ENCODE data around the gene UNC119.
"Not testable (repeated sequence)": the region's sequence is repeated elsewhere in the genome, so short reads cannot be mapped to it uniquely, and the experiment has no call there.

UNC119 gene

DNA sequence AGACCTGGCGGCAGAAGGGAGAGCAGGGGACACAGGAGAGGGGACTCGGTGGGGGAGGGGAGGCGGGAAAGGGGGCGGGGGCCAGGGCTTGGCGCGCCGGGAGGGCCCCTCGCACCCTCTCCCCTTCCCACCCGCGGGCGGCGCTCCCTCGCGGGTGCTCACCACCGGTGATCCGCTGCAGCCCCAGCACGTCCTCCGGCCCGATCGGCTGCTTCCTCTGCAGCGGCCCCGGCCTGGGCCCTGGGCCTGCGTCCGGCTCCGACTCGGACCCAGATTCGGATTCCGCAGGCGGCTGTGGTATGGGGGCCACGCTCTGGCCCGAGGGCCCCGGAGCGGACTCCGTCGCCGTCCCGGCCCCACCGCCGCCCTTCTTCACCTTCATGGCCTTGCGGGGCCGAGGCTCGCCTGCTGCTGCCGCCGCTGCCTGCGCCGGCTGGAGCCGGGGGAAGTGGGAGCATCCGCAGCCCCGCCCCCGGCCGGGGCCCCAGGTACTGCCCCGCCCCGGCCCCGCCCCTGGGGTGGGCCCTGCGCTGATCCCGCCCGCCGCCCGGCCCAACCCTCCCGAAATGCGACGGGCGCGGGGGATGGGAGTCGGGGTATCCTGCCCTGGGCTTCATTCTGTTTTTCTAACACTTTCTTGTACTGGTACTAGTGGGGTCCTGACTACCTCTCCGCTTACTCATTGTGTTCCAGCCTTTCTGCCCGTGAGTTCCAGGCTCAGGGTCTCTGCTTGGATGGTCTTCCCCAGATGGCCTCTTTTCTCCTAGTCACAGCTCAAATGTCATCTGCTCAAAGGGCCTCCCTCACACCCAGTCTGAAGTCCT lies at the start of gene UNC119:
UNC119 (minus strand) TSS at position 449 of the 824 bp plus-strand sequence; CDS start at position 382, 67 bp downstream.
- peak; percentile 57 for DNase-seq (ENCODE audit: low read depth)

DNA sequence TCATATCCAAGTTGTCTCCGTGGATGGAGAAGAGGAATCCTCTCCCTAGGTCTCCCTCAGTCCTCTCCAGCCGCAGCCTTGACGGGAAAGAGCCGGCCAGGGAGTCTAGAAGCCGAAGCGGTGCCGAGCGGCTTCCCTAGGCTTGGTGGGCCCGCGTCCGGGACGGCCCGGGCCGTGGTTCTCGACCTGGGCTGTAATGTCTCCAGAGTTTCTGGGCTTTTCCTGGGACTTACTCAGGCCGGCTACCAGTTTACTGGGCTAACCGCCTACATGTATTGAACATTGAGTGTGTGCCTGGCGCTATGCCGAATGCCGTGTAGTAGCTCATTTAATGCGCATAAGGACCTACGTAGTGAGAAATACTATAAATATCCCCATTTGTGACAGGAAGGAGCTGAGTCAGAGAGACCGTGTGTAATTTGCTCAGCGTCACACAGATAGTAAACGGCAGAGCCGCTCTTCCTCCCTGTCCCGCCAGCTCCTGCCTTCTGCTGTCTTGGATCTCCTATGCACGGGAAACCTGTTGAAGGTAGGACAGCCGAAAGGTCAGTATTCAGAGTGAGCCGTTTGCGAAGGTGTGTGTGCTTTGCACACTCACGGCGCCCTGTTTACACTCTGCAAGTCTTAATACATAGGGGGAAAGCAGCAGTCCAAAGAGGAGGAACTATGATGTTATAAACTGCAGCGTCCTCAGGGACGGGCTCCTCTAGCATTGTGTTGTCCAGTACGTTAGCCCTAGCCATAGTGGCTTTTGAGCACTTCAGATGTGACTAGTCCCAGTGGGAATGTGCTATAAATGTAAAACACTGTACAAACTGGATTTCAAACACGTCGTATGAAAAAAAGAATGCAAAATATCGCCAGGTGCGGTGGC lies 47.1 kb upstream of the UNC119 start:
- DNase-seq (ENCODE audit: low read depth), result peak; percentile 26

DNA sequence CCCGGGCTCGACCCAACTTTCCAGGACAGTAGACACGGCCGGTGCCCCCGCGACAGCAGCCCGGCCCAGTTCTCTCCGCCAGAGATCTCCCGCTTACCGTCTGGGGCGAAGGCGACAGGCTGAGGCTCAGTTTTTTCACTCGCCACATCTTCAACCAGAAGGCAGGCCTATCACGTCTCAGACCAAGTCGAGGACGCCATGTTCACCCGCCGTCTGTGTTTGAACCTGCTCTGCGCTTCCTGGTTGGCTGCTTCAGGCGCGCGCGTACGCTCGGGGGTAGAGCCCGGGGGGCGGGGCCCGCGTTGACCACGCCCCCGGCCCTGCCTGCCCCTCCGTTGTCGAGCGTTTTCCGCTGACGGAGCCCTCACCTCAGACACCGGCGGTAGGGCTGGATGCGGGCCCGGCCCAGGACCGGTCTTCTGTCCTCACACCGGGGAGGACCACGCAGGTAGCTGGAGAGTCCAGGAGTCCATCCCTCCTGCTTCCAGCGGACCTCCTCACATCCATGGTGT lies 46.4 kb upstream of the UNC119 start, which contains the start of gene SPAG5:
SPAG5 (minus strand) TSS at position 227 of the 512 bp plus-strand sequence; CDS start at position 148, 79 bp downstream.
- DNase-seq (ENCODE audit: low read depth), result peak; percentile 84

DNA sequence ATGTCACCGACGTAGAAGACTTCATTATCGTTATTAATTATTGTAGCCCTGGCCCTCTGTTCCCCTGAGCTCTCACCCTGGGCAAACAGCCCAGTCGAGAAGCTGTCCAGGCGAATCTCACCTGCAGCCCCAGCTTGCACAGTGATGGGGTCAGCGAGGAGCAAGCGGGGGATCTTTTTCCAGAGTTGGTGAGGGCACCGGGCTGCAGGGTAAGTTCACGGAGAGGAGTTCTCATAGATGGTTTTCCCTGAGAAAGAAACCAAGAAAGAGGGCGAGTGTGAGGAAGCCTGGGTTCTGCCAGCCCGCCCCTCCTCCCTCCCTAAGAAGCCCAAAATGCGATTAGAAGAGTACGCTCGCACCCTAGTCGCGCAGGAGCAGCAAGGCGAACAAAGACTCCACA lies 46.0 kb upstream of the UNC119 start:
- no peak for DNase-seq (ENCODE audit: low read depth)

DNA sequence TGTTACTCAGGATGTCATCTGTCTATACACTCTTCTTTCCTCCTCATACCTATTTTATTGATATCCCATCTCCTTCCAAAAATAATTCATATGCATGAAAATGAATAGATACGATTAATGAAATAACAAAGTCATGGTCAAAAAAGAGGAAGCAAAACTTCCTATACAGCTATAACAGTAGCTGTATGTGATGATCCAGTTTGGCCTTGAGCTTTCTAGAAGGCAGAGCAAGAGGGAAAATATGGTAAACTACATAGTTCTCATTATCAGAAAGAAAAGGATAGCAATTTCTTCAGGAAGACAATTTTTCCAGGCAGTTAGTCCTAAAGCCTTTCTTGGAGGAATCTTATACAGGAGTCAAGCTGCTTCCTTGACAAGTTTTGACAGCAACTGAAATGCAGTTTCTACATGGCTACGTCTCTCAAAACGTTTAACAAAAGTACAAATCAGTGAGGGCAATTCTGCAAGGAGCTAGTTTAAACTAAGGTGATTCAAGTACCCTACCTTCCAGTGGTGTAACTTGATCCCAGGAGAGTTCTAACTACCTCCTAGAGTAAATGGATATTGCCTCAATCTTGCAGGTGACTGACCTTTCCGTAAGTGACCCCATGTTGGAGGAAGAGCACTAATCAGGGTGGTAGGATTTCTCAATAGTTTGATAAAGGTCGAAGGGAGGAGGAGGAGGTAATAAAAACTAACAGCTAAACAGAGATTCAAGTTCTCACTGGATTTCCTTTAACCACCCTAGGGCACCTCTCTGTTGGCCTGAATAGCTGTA lies 45.4 kb upstream of the UNC119 start:
- no peak for DNase-seq (ENCODE audit: low read depth)

DNA sequence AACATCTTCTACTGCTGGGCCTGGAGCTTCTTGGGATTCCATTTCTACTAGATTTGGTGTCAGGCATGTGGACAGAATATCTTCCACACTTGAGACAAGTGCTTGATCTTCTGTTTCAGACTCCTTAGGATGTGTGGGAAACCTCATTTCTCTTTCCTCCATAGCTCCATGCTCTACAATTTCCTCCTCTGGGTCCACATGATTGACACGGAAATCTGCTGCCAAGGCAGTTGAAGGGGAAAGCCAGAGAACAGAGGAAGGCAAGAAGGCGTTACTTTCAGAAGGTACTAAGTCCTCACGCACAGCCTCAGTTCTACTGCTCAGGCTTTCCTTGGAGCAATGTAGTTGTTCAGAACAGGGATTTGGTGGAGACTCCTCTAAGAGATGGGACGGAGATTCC lies 39.8 kb upstream of the UNC119 start:
- no peak for DNase-seq (ENCODE audit: low read depth)

DNA sequence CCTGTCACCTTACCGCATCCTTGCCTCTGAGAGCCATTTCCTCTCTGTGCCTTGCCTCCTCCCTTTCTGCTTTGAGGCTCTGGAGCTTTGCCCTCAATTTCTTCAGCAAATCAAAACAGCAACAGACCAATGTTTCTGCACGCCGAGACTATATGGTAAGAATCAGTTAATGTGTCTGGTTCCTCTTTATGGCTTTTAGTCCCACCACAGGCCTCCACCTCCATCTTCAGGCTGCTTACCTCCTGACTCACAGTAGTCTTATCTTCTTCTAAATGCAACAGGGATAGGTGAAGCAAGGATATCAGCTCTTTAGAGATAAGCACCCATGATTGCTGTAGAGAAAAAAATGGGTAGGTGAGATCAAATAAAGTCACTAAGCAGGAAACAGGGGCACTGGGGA lies 33.4 kb upstream of the UNC119 start:
- no peak for DNase-seq (ENCODE audit: low read depth)

DNA sequence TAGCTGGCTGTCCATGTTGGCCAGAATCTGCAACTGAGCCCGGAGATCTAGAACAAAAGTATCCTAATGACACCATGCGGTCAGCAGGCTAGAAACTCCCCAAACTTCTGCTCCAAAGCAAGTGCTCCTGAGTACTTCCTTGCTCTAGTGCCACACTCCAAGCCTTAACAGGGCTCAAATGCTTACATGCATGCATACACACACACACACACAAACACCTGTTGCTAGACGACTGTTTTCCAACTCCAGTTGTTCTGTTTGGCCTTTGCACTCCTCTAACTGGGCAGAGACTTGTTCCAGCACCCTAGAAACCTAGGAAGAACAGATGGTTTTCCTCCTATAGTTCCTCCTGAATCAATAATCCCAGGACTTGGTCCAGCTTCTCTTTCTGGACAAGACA lies 32.0 kb upstream of the UNC119 start:
- no peak for DNase-seq (ENCODE audit: low read depth)

DNA sequence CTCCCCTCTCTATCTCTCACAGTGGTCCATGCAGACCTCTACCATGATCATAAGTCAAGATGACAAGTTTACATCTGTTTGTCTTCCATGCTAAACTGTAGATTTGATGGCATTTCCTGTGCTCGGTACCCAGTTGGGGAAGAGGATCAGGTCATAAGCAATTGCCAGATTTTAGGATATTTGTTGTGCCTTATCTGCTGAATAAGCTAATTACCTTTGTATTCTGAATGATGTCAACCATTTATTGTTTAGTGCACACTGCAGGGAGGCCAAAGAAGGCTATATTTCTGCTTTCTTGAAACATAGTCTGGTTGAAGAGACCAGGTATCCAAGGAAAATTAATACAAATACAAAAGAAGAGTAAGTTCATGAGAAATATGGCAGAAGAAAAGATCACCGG lies 30.1 kb upstream of the UNC119 start:
- DNase-seq (ENCODE audit: low read depth), result no peak

DNA sequence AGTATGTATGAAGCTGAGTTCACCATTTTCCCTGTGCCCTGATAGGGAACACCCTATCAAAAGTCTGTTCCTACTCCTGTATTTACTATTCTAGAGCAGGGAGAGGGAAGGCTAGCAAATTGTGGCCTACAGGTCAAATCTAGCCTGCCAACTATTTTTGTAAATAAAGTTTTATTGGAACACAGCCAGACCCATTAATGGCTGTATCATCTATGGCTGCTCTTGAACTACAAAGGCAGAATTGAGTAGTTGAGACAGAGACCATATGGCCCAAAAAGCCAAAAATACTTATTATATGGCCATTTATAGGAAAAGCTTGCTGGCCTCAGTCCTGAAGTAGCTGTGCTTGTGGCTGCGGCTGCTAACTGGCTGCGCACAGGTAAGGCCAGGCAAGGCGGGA lies 28.5 kb upstream of the UNC119 start:
- DNase-seq (ENCODE audit: low read depth), result no peak

DNA sequence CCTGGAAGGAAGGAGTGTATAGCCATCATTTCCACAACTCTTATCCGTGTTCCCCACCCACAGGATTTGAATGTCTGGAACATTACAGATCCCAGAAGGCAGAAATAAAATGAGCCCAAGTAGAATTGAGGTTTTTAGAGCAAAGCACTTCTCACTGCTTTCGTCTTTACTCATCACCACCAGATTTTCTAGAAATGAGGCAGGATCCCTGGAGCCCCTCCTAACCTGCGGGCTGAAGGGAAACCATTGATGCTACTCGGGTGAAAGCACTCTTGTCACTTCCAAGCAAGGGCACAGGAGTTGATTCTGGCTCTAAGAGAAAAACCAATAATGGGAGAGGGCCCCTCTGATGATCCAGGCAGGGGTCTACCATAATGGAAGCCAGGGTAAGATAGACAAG lies 27.1 kb upstream of the UNC119 start:
- DNase-seq (ENCODE audit: low read depth), result no peak

DNA sequence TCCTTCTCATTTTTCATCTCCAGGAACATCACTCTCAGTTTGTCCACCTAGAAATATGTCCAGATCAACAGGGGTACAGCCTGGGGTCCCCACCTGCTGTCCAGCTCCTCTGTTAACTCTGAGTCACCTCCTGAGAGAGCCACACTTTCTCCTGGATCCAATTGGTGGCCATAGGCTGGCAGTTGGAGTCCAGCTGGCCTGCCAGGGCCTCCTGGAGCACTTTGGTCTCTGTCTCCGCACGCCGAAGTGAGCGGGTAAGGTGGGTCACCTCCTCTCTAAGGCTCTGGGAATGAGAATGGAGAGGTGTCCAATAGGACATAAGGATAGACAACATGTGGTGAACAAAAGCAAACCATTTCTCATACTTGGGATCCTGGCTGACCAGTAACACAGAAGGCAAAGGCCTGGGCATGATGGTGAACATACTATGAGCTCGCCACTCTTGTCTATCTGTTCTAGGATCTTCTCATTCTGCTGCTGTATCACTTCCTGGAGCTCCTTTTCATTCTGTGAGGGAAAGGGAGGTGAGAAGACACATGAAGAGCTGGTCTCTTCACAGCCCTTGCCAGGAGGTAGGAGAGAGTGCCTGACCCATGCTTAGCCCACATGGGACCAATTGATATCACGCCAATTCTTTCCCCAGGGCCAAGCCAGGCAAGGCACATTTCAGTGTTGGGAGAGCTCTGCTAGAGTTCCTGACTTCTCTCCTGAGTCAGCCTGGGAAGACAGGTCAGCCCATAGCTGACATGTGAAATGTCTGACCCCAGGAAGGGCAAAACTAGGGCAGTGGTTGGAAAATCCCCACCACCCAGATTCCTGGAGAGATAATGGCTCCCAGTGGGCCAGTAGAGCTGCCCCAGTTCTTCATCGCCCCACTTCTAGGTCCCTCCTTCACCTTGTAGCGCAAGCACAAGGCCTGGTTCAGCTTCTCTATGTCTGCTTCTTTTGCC lies 26.1 kb upstream of the UNC119 start:
- DNase-seq (ENCODE audit: low read depth), result no peak

DNA sequence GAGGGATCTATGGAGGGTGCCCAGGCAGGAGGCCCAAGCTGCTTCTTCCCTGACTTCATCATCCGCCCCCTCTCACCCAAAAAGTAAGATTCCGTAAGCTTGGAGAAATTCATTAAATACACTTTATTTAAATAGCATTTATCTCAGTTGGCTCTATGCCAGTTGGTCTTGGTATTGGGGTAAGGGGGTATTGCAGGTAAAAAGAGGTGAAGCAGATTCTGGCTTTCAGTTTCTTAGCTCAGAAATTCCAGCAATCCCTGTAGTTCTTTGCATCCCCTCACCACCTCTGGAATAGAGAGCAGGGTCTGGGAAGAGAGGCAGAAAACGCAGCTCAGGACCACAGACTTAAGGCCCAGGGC lies 25.0 kb upstream of the UNC119 start:
- no peak for DNase-seq (ENCODE audit: low read depth)

DNA sequence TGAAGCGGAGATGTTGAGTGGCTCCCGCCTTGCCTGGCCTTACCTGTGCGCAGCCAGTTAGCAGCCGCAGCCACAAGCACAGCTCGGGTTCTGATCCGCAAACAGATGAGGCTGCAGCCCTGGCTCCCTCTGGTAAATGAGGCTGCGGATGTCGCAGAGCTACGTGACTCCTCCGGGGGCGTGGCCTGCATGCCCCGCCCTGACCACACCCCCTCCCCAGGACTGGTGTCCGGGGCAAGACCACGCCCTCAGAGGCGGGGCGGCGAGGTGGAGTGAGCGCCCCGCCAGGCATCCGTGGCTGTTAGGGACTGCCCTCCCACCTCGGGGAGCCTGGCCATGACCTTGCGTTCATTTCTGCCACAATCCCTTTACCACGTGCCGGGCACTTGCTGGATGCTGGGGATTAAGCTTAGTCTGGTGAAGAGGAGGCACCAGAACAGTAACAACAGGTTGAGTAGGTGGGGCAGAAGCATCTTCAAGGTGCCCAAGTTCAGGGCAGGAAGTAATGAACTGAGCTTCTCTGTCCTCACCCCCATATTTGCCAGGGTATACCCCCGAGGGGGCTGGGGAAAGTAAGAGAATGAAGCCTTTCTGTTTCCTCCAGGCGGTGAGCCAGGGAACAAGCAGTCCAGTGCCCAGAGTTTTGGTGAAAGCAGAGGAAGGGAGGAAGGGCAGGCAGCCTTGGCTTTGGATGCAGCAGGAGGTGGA lies 24.5 kb upstream of the UNC119 start, which contains the start of gene ALDOC:
ALDOC (minus strand) TSS at position 138 of the 708 bp plus-strand sequence. CDS start 1,363 bp downstream, outside the sequence.
- DNase-seq (ENCODE audit: low read depth), result peak; percentile 93

DNA sequence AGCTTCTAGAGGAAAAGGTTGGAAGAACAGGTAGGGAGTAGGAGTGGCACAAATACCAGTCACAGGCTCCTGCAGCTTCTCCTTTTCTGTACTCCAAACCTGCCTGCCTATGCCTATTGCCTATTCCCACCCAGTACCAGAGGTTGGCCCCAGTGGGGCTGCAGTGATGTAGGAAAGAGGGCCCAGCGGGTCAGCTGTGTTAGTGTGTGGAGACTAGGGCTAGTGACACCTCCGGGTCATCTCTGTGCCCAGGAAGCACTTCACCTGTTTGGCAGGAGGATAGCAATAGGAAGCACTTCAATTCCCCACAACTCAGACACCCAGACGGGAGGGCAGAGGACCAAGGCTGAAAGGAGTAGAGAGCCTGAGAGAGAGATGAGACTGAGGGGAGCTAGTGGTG lies 23.6 kb upstream of the UNC119 start:
- not testable (repeated sequence) for DNase-seq (ENCODE audit: low read depth)

DNA sequence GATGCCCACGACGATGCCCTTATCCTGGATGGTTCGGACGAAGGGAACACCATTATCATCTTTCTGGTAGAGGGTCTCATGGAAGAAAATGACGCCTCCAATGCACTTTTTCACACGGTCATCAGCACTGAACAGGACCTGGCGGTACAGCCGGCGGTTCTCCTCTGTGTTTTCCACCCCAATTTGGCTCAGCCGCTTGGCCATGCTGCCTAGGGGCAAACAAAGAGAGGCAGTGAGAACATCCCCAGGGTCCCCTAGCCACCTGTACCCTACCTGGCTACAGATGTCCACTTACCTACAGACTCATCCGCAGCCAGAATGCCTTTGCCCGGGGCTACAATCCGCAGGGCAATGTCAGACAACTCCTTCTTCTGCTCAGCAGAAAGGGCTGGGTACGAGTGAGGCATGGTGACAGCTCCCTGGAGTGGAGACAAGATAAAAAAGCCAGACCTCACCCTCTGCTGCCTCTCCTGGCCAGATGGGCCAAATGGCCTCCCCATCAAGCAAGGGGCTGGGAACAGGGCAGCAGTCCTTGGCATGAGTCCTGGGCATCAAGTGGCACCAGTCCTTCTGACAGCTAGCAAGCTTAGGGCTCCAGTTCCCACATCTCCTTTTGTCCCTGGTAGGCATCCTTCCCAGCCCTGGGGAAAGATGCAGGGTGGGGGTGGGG lies 22.8 kb upstream of the UNC119 start:
- DNase-seq (ENCODE audit: low read depth), result no peak

DNA sequence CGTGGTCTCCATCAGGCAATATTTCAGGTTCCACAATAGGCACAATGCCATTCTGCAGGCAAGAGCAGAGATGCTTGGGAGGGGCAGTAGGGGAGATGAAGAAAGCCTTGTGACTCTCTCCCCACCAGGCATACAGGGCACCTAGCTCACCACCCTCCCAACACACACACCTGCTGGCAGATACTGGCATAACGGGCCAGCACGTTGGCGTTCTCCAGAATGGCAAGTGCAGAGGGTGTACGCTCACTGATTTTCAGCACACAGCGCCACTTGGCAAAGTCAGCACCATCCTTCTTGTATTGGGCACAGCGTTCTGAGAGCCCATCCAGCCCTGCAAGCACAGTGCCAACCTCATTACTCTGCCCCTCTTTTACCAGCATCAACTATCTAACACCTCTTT lies 22.1 kb upstream of the UNC119 start:
- DNase-seq (ENCODE audit: low read depth), result no peak

DNA sequence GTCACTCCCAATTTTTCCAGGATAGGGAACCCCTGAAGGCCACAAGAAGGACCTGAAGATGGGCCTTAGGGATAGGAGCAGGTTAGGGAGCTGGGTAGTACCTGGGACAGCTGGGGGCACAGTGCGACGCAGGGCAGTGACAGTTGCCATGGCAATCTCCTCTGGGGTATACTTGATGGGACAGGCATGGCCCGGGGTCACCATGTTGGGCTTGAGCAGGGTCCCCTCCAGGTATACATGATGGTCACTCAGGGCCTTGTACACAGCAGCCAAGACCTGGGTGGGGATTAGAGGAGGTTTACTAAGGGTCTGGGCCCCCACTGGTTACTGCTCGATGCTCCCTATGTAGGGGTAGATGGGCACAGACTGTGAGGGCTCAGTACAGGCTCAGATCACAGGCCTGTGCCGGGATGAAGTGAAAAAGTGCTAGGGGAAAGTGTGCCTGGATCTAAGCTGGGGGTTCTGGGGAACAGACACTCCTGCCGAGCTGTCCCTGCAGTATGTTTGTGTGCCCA lies 21.6 kb upstream of the UNC119 start:
- no peak for DNase-seq (ENCODE audit: low read depth)

DNA sequence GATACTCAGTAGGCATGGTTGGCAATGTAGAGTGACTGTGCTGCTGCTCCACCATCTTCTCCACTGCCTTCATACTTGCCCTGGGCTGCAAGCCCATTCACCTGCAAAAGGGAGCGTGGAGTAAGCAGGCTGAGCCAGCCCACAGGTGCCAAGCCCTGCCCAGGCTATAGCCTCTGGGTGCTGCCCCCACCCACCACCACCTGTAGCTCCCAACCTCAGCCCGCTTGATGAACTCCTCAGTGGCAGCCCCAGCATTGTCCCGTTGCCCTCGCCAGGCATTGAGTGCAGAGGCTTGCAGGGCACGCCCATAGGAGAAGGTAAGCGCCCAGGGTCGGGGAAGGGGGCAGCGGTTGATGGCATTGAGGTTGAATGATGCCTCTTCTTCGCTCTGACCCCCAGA lies 21.1 kb upstream of the UNC119 start:
- no peak for DNase-seq (ENCODE audit: low read depth)
